Mesenteric fat pad (tissue), 1 donor: ENCODE measurements around the gene ZCCHC24. TPM values are rescaled to one million over a fixed set of nuclear protein-coding genes. Genes with fewer than 3 reads are reported as not detected.

Experiments used
- DNase-seq: peaks from one replicate; pipeline ENCODE4 v3.0.0-alpha.2; 2020; ENCODE audit warnings: low spot score
- total RNA-seq: library from RNA; stranded (reverse); fragmentation: NEBNext Ultra II Directional; extraction: Animal tissue kit (Norgen Biotek cat#: 25700); gene quantifications from one replicate; pipeline ENCODE4 v1.2.1, GENCODE V29; 2021
- donor health status: DM: yes; HTN: yes; CAD: no.

Gene ZCCHC24
- total RNA-seq, 1 donor from 2014 or later: 90.8 TPM

DNA sequence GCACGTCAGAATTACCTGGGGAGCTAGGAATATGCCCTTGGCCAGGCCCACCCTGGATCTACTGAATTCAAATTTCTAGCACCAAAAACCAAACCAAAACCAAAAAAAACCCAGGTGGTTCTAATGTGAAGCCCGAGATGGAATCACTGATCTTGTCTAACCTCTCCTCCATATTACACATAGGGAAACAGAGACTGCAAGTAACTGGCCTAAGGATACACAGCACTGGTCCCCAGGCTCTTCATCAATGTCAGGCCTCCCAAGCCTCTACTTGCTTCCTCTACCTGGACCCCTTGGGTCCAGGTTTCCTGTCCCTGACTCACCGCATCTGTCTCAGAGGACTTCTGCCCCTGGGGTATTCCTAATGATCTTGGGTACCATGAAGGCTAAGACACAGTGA, 30.7 kb downstream of the ZCCHC24 start:
- DNase-seq: no peak

GRCh38 chr10:79413196-79413595, 32.2 kb downstream of the ZCCHC24 start:
- no peak for DNase-seq

- DNase-seq: no peak
These were observed 32.9 kb downstream of the ZCCHC24 start for GRCh38 chr10:79412516-79412915.

DNA sequence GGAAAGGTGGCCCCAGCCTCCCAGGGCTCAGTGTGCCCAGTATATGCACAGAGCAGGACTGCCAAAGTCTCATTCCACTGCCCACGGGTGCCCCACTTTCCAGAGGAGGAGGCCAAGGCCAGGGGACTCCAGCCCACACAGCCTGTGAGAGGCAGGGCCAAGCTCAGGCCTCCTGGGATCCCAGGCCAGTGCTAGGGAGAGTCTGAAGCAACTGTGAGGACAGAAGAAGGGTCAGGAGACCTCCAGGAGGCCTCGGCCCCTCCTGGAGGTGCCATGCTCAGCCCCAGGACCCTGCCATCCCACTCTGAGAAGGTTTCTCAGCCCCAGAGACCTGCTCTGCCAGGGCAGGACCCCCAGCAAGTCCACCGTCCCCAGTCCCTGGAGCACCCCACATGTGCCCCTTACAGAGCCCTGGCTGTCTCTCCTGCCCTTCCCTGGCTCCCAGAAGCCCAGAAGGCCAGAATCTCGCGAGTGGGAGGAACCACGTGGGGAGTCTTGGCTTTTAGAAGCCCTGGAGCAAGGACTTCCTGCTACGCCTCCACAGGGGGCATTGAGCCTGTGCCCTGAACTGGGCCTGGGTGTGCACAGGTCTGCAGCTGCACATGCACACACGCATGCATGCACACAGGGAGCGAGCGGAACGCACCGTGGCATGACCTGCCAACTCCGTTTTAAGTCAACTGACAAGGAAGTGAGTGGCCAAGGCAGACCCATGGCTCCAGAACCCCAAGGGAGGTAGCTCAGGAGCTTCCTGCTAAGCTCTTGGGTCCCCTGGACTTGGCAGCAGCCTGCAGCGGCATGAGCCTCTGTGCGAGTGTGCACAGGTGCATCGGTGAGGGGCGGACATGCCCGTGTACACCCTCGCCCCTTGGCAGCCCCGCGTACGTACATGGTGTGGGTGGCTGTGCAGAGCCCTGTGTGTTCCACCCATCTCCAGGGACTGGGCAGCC, 33.6 kb downstream of the ZCCHC24 start:
- no peak for DNase-seq

GRCh38 chr10:79410315-79411094, 34.9 kb downstream of the ZCCHC24 start:
- DNase-seq: no peak

DNA sequence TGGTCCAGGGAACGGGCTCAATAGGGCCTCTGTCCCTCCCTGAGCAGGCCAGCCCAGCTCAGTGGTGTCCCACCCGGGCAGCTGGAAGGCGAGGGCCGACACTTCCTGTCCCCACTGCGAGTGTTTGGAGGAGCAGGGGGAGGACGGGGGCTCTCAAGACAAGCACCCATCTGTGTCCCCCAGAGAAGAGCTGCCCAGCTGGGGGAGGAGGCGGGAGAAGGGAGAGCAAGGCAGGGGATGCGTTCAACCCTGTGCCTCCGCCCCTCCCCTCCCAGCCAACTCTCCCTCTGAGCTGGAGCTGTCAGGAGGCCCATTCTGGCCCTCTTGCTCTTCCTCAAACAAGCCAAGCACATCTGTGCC, 35.7 kb downstream of the ZCCHC24 start:
- DNase-seq: no peak

DNA sequence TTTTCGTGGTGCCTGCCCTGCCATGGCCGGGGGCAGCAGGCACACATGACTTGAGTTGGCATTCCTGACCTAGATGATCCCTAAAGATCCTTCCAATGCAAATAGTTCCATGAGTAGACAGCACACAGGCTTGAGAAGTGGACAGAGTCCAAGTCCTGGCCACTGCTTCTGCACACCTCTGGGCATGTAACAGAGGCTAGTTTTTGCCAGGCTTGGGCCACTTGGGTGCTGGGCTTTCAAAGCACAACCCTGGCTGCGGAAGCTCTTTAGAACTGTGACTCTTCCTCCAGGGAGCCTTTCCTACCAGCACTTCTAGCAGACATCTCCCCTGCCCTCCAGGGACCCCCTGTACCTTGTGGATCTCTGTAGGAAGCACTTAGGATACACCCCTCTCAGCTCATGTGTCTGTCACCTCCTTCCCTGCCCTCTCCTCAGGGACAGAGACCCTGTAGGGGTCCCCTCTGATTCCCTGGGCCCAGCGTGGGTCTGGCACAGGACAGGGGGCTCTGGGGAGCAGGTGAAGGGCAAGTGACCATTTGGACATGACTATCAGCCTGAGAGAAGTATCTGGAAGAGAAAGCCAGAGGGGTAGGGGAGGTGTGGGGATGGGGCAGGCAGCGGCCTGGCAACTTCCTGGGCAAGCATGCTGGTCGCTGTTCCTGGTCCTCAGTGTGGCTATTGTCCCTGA, 36.2 kb downstream of the ZCCHC24 start:
- DNase-seq: no peak

DNA sequence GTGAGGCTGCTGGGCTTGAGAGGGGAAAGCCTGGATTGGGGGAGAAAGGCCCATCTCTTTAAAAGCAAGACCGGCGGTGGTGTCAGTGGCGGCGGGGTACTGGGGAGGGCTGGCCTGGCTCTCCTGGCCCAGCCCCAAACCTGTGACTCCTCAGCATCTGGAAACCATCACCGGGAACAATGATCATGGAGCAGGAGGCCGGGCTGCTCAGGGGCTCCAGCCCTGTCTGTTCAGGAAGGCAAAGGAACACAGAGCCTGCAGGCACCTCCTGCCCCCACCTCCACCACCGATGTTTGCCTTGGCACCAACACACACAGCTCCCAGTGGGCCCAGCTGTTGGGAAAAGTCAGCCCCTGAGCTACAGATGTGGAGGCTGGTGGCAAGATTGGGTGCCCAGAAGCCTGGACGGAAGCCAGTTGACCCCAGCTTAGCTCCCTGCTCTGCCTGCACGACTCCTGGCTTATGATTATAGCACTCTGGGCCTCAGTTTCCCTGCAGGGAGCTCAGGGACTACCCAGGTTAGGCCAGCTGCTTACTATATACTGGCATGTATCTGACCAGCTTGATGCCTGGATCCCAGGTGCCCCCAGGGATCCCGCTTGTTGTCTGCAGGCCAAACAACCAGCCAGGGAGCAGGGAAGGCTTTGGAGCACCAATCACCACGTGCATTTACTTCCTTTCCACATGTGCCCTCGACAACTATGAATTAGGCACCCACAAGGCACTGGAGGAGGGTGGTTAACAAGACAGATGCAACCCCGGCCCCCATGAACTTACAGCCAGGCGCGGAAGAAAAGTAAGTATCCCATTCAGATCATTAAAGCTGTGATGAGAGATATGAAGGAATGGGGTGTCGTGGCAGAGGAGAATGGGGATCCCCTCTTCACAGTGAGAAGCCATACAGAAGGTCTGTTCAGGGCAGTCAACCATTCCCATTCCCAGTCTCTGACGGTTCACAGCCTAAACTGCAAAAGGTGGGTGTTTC, 37.3 kb downstream of the ZCCHC24 start:
- peak; percentile 88 for DNase-seq

DNA sequence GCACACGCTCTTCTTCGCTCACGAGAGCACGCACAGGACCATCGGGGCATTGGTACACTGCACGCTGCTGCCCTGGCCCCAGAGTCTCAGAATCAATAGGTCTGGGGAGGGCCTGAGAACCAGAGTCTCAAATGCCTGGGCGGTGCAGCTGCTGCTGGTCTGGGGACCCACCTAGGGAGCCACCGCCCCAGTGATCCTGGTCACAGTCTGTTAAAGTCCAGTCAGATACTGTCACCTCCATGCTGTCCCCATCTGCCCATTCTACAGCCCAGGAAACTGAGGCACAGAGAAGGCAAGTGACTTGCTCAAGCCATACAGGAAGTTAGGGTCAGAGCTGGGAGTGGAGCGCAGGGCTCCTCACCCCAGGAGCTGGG, 38.0 kb downstream of the ZCCHC24 start:
- DNase-seq: peak; percentile 69

GRCh38 chr10:79406683-79407422, 38.6 kb downstream of the ZCCHC24 start:
- DNase-seq: peak; percentile 84

DNA sequence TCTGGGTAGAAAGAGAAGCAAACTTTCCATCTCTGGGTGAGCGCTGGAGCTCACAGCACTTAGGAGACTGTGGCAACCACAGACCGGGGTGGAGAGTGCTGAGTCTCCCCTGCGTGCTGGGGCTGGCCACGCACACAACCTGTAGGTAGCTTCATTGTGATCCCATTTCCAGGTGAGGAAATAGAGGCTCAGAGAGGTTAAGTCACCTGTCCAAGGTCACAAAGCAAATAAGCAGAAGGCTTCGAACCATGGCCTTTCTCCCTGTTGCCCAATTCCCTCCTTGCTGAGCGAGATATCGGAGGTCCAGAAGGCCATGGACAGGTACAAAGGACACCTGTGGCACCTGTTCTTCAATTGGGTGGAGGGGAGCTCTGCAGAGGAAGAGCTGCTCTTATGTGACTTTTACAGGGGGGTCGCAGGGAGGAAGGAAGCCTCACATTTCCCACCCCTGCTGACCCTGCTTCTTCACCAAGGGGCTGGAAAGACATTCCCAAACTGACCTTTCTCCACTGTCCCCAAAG, 39.4 kb downstream of the ZCCHC24 start:
- DNase-seq: no peak

GRCh38 chr10:79405221-79405994, 40.0 kb downstream of the ZCCHC24 start:
- DNase-seq: peak; percentile 89

DNA sequence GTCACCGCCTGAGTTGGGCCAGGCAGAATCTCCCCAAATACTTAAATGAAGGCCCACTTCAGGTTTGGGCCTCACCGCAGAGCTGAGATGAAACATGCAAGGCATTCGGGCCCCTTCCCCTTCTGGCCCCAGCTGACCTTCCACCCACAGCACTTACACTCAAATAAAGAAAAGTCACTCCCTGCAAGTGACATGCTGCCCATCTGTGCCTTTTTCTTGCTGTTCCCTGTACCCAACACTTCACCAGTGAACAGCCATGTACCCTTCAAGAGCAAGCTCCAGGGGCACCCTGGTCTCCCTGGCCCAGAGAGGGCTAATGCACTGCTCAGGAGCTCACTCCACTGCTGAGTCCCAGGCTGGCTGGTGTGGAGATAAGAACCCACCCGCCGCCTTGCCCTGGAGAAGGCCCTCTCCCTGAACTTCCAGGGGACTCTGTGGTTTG, 40.7 kb downstream of the ZCCHC24 start:
- peak; percentile 81 for DNase-seq

DNA sequence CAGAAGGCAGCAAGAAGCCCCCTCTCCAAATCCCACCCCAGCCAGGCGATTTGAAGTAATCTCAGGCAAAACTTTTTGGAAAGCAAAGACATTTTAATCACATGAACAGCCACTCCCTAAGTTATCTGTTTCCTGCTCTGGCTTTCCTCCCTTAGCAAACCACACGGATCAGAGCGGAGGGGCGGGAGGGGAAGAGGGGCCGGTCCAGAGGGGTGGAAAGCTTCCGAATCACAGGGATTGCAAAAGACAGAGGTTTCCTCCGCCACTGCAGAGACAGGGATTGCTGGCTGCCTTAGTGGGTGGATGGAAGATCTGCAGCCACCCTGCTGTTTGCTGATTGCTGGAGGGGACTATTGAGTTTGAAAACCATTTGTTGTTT, 41.2 kb downstream of the ZCCHC24 start:
- DNase-seq: no peak

DNA sequence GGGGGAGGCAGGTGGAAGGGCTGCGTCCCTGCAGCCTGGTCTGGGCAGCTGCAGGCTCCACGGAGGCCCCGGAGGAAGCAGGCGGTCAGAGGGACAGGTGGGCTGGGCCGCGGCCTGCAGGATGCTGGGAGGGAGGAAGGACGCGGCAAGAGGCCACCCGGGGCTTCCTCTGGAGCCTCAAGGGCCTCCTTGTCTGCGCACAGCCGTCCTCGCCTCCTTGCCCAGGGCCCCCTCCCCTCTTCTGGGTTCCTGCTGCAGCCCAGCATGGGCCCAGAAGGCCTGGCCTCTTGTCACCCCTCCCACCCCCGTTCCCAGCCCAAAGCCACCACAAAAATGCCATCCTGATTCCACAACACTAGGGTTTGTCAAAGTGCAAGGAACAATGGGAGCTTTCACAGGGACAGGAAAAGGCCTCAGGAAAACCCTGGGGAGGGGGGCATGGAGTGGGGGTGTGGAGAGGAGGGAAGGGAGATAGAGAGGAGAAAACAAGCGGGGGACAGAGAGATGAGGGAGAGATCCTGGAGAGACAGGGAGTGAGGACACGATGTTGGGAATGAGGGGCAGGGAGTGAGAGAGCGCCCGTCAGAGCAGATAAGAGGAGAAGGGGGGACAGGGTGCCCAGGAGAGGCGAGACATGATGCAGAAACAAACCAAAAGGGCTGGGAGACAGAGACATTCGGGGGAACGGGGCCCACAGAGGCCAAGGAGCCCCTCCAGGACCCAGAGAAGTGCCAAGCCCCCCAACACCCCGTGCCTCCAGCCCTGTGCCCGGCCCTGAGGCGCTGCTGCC, 41.8 kb downstream of the ZCCHC24 start:
- DNase-seq: no peak

- no peak for DNase-seq
These were observed 42.5 kb downstream of the ZCCHC24 start for GRCh38 chr10:79402951-79403350.

- no peak for DNase-seq
These were observed 42.8 kb downstream of the ZCCHC24 start for GRCh38 chr10:79402625-79402946.
